Mesenchymal stem cell (in vitro differentiated cells and primary cell): ENCODE results near the gene CCNT1.
"Not testable (repeated sequence)": the region's sequence is repeated elsewhere in the genome, so short reads cannot be mapped to it uniquely, and the experiment has no call there.

ENCODE experiments used
- DNase-seq: peaks from one replicate; pipeline ENCODE4 v3.0.0-alpha.2; 2013
- H2AFZ ChIP-seq: one replicate; pipeline ENCODE4 v1.6.1; 2013; ENCODE audit warnings: low read depth, mild to moderate bottlenecking, control low read depth, inconsistent platforms, low read length, moderate library complexity
- H2AK5ac ChIP-seq: 2 replicates; pipeline ENCODE4 v1.6.1; 2013; ENCODE audit warnings: low read length, moderate library complexity, mild to moderate bottlenecking, inconsistent platforms; ENCODE audit not compliant: severe bottlenecking
- H2BK120ac ChIP-seq: one replicate; pipeline ENCODE4 v1.6.1; 2013; ENCODE audit warnings: low read depth, mild to moderate bottlenecking, inconsistent platforms, low read length, moderate library complexity
- H2BK12ac ChIP-seq, 2 experiments: one replicate each; pipeline ENCODE4 v1.6.1; 2013; ENCODE audit warnings: inconsistent platforms in 2 of 2, low read length in 2 of 2, mild to moderate bottlenecking in 2 of 2, moderate library complexity in 2 of 2, control low read depth in 1 of 2
- H2BK15ac ChIP-seq: one replicate; pipeline ENCODE4 v1.6.1; 2013; ENCODE audit warnings: mild to moderate bottlenecking, low read depth, inconsistent platforms; ENCODE audit not compliant: poor library complexity, severe bottlenecking
- H2BK5ac ChIP-seq: 2 replicates; pipeline ENCODE4 v1.6.1; 2013; ENCODE audit warnings: low read depth, mild to moderate bottlenecking, low read length, control low read depth, inconsistent platforms; ENCODE audit not compliant: poor library complexity, severe bottlenecking
- H3K14ac ChIP-seq, 2 experiments: one replicate each; pipeline ENCODE4 v1.6.1; 2013; ENCODE audit warnings: inconsistent platforms in 2 of 2, low read length in 2 of 2, control low read depth in 1 of 2, mild to moderate bottlenecking in 1 of 2, moderate library complexity in 1 of 2
- H3K18ac ChIP-seq, 2 experiments: one replicate each; pipeline ENCODE4 v1.6.1; 2013; ENCODE audit warnings: inconsistent platforms in 2 of 2, low read length in 2 of 2, control low read depth in 1 of 2, low read depth in 1 of 2, mild to moderate bottlenecking in 1 of 2
- H3K23ac ChIP-seq, 2 experiments: one replicate each; pipeline ENCODE4 v1.6.1; 2013; ENCODE audit warnings: inconsistent platforms in 2 of 2, low read length in 2 of 2, mild to moderate bottlenecking in 2 of 2, moderate library complexity in 2 of 2, control low read depth in 1 of 2
- H3K27ac ChIP-seq: 2 replicates; pipeline ENCODE4 v1.5.1; 2013; ENCODE audit warnings: mild to moderate bottlenecking, moderate library complexity, low read length, control low read depth, inconsistent platforms; ENCODE audit not compliant: poor library complexity, severe bottlenecking
- H3K27me3 ChIP-seq, 2 experiments: 2 replicates each; pipeline versions ENCODE4 v1.6.1 to v1.7.0; 2013; ENCODE audit warnings: low read length in 2 of 2, mild to moderate bottlenecking in 2 of 2, moderate library complexity in 2 of 2, control low read depth in 1 of 2, inconsistent platforms in 1 of 2; ENCODE audit not compliant: control insufficient read depth in 1 of 2, insufficient read depth in 1 of 2
- H3K36me3 ChIP-seq, 2 experiments: 2 replicates each; pipeline versions ENCODE4 v1.6.1 to v1.7.0; 2013; ENCODE audit warnings: low read length in 2 of 2, control low read depth in 1 of 2, inconsistent platforms in 1 of 2, low read depth in 1 of 2, mild to moderate bottlenecking in 1 of 2; ENCODE audit not compliant: insufficient read depth in 2 of 2, control insufficient read depth in 1 of 2
- H3K4ac ChIP-seq, 2 experiments: one replicate each; pipeline ENCODE4 v1.6.1; 2013; ENCODE audit warnings: inconsistent platforms in 2 of 2, low read length in 2 of 2, mild to moderate bottlenecking in 2 of 2, moderate library complexity in 2 of 2, control low read depth in 1 of 2, low read depth in 1 of 2
- H3K4me1 ChIP-seq: 2 replicates; pipeline ENCODE4 v1.6.1; 2013; ENCODE audit warnings: low read depth, low read length, control low read depth; ENCODE audit not compliant: control insufficient read depth, insufficient read depth
- H3K4me2 ChIP-seq: 2 replicates; pipeline ENCODE4 v1.6.1; 2013; ENCODE audit warnings: low read length, mild to moderate bottlenecking, inconsistent platforms; ENCODE audit not compliant: poor library complexity, severe bottlenecking
- H3K4me3 ChIP-seq, 2 experiments: 2 replicates each; pipeline versions ENCODE4 v1.5.1 to v1.7.0; 2013; ENCODE audit warnings: low read length in 2 of 2, mild to moderate bottlenecking in 2 of 2, control low read depth in 1 of 2, low read depth in 1 of 2; ENCODE audit not compliant: insufficient read depth in 1 of 2
- H3K79me1 ChIP-seq: replicated peaks from 2 replicates; pipeline ENCODE4 v1.6.1; 2013; ENCODE audit warnings: mild to moderate bottlenecking, control low read depth, low read length, inconsistent platforms; ENCODE audit not compliant: poor library complexity, severe bottlenecking
- H3K9ac ChIP-seq: 2 replicates; pipeline ENCODE4 v1.7.0; 2013; ENCODE audit warnings: mild to moderate bottlenecking, low read length, moderate library complexity
- H3K9me3 ChIP-seq: 2 replicates; pipeline ENCODE4 v1.7.0; 2013; ENCODE audit warnings: mild to moderate bottlenecking, low read length; ENCODE audit not compliant: control insufficient read depth
- H4K8ac ChIP-seq: one replicate; pipeline ENCODE4 v1.6.1; 2013; ENCODE audit warnings: inconsistent platforms, mild to moderate bottlenecking, low read length, moderate library complexity
- H4K91ac ChIP-seq: one replicate; pipeline ENCODE4 v1.6.1; 2013; ENCODE audit warnings: mild to moderate bottlenecking, low read length, inconsistent platforms
- WGBS: methylation state at CpG from one replicate; pipeline ENCODE4 v1.1.7; 2013; ENCODE audit warnings: mixed read lengths; 5-methylcytosine and 5-hydroxymethylcytosine counted together

CCNT1 gene

GRCh38 chr12:48739618-48740269, 23.2 kb upstream of the CCNT1 start:
- no peak overlapping the region for H3K9ac ChIP-seq
- DNase-seq = no peak
- no peaks in the 10 kb centered on the region for H3K36me3 ChIP-seq
- no peak overlapping the region for H3K14ac ChIP-seq
- no peak overlapping the region for H2BK12ac ChIP-seq
- H3K9me3 ChIP-seq = no peaks in the 10 kb centered on the region
- H3K4me3 ChIP-seq = no peak overlapping the region
- no peaks in the 10 kb centered on the region for H3K79me1 ChIP-seq
- no peak overlapping the region for H4K91ac ChIP-seq
- H2BK120ac ChIP-seq = no peak overlapping the region
- H3K4me1 ChIP-seq = no peaks in the 10 kb centered on the region
- 64% methylated on average over 5 of the region's 5 CpGs for WGBS
- H3K27me3 ChIP-seq = peaks cover 0 to 20% of the 10 kb centered on the region in 2 experiments
- no peak overlapping the region for H2BK5ac ChIP-seq
- H2AFZ ChIP-seq = no peak overlapping the region
- no peak overlapping the region for H2BK15ac ChIP-seq
- H3K18ac ChIP-seq = no peak overlapping the region
- H4K8ac ChIP-seq = no peak overlapping the region
- no peak overlapping the region for H3K4ac ChIP-seq
- no peak overlapping the region for H3K4me2 ChIP-seq
- H3K27ac ChIP-seq = no peak overlapping the region
- H3K23ac ChIP-seq = no peak overlapping the region
- H2AK5ac ChIP-seq = no peak overlapping the region

DNA sequence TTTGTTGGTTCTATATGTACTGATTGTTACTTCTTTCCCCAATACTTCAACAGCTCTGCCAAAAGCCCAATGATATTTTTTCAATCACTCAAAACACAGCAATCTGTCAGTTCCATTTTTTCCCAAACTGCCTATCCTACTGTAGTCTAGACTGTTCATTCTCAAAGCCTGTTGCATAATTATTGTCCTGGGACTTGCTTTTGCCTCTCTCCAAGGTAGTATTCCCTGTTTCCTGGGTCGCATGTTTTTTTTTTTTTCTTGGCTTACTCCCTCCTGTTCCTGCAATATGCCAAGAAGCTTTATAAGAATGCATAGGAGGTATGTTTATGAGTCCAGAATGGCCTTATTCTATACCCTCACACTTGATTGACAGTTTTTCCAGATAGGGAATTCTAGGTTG, 19.9 kb upstream of the CCNT1 start:
- no peak for DNase-seq
- Histone ChIP-seq H3K4ac (no peak overlapping the region), H3K36me3 (no peaks in the 10 kb centered on the region), H3K14ac (no peak overlapping the region), H3K23ac (no peak overlapping the region), H3K18ac (no peak overlapping the region), H2BK5ac (no peak overlapping the region), H2AFZ (no peak overlapping the region), H3K4me1 (no peaks in the 10 kb centered on the region), H2BK120ac (no peak overlapping the region), H3K4me2 (no peak overlapping the region), H3K27ac (no peak overlapping the region), H2BK12ac (no peak overlapping the region), H3K27me3 (peaks cover 0 to 16% of the 10 kb centered on the region in 2 experiments), H2BK15ac (no peak overlapping the region), H3K4me3 (no peak overlapping the region), H3K79me1 (no peaks in the 10 kb centered on the region), H4K8ac (no peak overlapping the region), H3K9me3 (no peaks in the 10 kb centered on the region), H4K91ac (no peak overlapping the region), H3K9ac (no peak overlapping the region), H2AK5ac (no peak overlapping the region)
- no CpG with 5 or more reads among the region's 1 CpG for WGBS

DNA sequence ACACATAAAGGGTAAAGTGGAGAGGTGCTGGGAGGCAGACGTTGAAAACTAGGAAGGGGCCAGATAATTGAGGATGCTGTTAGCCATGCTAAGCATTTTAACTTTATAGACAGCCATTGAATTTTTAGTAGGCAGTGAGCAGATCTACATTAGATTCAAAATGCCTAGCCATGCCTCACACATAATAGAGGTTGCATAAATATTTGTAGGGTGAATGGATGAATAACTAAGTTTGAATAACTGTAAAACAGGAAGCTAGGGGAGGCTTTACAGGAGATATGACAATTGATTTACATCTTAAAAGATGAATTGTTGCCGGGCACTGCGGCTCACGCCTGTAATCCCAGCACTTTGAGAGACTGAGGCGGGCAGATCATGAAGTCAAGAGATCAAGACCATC, 12.3 kb upstream of the CCNT1 start:
- no peak overlapping the region for H2AK5ac ChIP-seq
- no peak overlapping the region for H3K14ac ChIP-seq
- WGBS = 81% methylated on average over 5 of the region's 5 CpGs
- H3K4me2 ChIP-seq = no peak overlapping the region
- H3K4ac ChIP-seq = no peak overlapping the region
- no peaks in the 10 kb centered on the region for H3K4me1 ChIP-seq
- H3K27me3 ChIP-seq = no peaks in the 10 kb centered on the region
- H2BK15ac ChIP-seq = no peak overlapping the region
- no peak overlapping the region for H3K18ac ChIP-seq
- no peak overlapping the region for H3K9ac ChIP-seq
- no peak overlapping the region for H2BK5ac ChIP-seq
- no peak overlapping the region for H2BK120ac ChIP-seq
- H2BK12ac ChIP-seq = no peak overlapping the region
- H3K27ac ChIP-seq = no peak overlapping the region
- DNase-seq = no peak
- no peaks in the 10 kb centered on the region for H3K36me3 ChIP-seq
- no peaks in the 10 kb centered on the region for H3K79me1 ChIP-seq
- no peak overlapping the region for H2AFZ ChIP-seq
- no peaks in the 10 kb centered on the region for H3K9me3 ChIP-seq
- no peak overlapping the region for H3K4me3 ChIP-seq
- H3K23ac ChIP-seq = no peak overlapping the region
- H4K91ac ChIP-seq = no peak overlapping the region
- H4K8ac ChIP-seq = no peak overlapping the region

DNA sequence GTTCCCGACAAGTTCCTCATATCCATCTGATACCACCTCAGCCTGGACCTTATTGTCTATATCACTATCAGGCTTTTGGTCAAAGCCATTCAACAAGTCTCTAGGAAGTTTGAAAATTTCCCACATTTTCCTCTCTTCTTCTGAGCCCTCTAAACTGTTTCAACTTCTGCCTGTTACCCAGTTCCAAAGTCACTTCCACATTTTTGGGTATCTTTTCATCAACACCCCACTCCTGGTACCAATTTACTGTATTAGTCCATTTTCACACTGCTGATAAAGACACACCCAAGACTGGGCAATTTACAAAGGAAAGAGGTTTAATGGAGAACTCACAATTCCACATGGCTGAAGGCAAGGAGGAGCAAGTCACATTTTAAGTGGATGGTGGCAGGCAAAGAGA, 4.2 kb upstream of the CCNT1 start:
- H3K18ac ChIP-seq, H2BK12ac ChIP-seq, H4K8ac ChIP-seq, H4K91ac ChIP-seq, DNase-seq, H3K27ac ChIP-seq, H2AFZ ChIP-seq, H3K14ac ChIP-seq, H3K27me3 ChIP-seq, H3K4ac ChIP-seq, H2BK120ac ChIP-seq, H2BK15ac ChIP-seq, H3K79me1 ChIP-seq, H3K36me3 ChIP-seq, H3K23ac ChIP-seq, H3K9ac ChIP-seq, H2AK5ac ChIP-seq, H3K4me2 ChIP-seq, H3K4me3 ChIP-seq, H3K4me1 ChIP-seq, H2BK5ac ChIP-seq: not testable (repeated sequence)
- peaks cover 12% of the 10 kb centered on the region for H3K9me3 ChIP-seq
- 89% methylated on average over 1 of the region's 1 CpG for WGBS
